GOT3 (cell line): Measurements from ENCODE around the gene ARHGEF16.

ENCODE experiments used
- DNase-seq: peaks from one replicate; lab custom pipeline; 2025; ENCODE audit warnings: mixed read lengths; lab: John Stamatoyannopoulos, UW

The ARHGEF16 gene

DNA sequence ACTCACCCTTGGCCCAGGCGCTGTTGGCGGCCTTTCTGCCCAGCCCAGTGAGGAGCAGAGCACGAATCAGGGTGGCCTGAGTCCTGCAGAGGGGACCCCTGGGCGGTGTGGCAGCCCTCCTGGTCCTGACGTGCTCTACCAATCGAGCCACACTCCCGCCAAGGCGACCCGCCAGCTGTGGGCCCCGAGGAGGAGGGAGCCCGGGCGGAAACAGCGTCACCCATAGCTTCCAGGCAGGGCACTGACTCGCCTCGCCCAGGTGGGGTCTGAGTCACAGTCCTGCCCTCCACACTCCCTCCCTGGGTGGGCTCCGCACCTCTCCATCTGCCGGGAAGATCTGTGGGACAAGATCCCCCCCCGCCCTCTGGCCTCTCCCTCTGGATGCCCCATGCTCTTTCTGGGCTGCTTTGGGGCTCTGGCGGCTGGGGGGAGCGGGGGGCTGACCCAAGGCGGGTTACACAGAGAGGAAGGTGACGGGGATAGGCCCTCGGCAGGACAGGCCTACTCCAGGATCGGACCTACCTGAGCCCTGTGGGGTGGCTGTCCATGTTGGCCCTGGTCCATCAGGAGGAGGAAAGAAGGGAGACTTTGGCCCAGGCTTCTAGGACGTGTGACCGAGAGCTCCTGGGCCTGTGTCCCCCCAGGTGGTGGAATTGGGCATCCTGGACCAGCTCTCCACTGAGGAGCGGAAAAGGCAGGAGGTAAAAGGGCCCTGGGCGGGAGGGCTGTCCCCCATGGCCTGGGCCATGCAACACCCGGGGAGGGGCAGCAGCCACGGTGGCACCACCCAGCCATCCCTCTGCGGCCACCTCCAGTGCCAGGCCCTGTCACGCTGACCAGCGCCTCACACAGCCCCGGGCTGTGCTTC, 14.0 kb downstream of the ARHGEF16 start:
- no peak for DNase-seq

DNA sequence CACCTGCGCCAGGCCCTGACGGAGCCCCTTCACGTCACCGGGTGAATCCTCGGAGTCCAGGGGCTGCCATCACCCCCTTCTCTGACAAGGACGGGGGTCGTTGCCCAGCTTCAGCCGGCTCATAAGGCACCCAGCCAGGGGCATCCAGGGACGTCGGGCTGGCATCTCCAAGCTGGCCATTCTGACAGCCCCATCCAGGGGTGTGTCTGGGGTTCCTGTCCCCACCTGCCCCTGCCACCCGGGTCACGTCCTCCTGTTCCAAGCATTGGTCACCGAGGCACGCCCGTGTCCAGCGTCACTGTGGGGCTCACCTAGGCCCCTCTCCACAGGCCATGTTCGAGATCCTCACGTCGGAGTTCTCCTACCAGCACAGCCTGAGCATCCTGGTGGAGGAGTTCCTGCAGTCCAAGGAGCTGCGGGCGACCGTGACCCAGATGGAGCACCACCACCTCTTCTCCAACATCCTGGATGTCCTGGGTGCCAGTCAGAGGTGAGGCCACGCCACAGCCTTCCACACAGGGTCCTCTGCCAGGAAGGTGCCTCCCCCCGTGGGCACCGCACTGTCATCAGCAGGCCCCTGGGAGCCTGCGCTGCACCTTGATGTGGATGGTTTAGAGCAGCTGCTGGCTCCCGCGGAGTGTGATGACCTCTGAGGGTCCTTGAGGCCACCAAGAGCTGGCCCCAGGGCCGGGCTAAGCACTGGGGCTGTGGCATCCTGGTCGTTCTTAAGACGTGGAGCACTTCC, 14.8 kb downstream of the ARHGEF16 start:
- no peak for DNase-seq

DNA sequence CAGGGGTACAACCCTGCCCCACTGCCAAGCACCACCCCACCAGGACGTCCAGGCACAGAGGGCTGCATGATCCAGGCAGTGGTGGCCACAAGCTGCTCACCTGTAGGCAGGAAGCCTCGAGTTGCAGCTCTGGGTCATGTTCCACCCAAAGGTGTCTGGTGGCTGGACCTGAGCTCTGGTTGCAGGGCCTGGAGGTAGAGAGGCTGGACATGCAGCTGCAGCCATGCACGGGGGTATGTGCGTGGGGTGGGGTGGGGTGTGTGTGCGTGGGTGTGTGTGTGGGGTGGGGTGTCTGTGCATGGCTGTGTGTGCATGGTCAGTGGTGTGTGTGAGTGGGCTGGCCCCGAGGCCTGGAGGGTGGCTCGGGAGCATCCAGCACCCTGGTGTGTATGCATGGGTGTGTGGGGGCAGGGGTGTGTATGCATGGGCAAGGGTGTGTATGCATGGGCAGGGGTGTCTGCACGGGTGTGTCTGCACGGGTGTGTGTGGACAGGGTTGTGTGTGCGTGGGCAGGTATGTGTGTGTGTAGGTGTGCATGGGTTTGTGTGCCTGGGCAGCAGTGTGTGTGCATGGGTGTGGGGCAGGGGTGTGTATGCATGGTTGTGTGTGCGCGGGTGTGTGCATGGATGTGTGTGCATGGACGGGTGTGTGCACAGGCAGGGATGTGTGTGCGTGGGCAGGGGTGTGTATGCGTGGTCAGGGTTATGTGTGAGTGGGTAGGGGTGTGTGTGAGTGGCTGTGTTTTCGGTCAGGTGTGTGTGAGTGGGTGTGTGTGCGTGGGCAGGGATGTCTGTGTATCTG, 15.6 kb downstream of the ARHGEF16 start:
- no peak for DNase-seq

DNA sequence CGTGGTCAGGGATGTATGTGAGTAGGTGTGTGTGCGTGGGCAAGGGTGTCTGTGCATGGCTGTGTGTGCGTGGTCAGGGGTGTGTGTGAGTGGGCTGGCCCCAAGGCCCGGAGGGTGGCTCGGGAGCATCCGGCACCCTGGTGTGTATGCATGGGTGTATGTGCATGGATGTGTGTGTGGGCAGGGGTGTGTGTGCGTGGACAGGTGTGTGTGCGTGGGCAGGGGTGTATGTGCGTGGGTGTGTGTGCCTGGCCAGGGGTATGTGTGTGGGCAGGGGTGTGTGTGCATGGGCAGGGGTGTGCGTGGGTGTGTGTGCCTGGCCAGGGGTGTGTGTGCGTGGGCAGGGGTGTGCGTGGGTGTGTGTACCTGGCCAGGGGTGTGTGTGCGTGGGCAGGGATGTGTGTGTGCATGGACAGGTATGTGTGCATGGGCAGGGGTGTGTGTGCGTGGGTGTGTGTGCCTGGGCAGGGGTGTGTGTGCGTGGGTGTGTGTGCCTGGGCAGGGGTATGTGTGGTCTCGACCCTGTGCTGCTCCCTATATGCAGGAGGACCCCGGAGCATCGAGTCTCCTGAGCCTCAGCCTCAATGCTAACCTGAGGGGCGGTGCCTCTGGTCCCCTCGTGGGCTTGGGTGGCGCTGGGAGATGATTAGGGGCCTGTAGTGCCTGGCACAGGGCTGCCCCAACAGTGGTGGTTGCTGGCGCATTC, 16.3 kb downstream of the ARHGEF16 start:
- no peak for DNase-seq

DNA sequence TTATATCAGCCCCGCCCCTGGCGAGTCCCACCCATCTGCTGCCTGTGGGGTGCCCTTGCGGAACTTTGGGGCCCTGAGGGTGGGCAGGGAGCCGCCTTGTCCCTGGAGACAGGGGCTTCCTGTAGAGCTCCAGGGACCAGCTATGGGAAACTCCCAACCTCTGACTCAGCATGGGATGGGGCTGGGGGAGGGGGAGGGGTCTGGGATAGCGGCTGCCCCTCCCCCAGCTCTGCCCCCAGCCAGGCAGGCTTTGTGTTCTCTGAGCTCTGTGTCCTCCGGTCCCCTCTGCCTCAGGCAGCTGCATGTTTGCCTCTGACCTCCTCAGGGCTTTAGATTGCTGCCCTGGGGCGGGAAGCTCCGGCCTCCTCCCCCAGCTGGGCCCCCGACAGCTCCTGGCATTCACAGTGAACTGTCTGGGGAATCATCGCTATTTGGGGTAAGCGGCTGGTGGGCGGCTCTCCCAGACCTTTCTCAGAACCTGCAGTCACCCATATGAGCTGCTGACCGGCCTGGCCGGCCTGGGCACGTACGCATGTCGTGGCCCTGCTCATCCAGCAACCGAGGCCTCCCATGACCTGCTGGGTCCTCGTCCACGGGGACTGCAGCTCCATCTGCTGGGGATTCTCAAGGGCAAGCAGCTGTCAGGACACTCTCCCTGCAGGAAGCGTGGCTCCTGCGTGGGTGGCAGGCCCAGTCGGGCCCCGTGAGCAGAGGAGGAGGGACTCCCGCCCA, 17.1 kb downstream of the ARHGEF16 start:
- no peak for DNase-seq

DNA sequence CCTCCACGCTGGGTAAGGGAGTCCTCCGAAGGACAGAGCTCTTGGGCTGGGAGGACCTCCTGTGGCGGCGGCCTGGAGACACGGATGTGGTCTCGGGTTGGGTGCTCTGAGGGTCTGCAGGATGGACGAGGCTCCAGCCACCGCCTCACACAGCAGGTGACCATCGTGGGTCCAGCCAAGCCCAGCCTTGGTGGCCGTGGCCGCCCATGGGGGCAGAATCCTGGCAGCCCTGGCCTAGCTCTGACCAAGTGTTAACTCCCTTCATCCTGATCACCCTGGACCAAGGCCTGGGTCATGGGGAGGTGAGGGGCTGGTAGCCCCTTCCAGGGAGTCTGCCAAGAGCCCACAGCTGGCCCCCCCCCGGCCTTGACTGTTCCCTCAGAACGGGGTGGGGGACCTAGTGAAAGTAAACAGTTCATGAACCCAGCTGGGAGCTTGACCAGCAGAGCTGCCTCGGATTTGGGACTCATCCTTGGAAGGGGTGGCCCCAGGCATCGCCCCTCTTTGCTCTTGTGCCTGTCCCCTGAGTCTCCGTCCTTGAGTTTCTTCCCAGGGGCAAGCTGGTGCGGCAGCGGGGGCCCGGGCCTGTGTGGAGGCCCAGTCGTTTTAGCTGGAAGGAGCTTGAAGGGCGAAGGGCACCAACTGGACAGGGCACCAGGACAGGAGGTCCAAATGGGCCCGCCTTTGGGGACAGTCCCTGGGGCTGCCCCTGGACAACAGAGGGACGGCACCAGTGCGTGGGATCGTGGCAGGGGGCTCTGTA, 17.8 kb downstream of the ARHGEF16 start:
- DNase-seq: no peak

DNA sequence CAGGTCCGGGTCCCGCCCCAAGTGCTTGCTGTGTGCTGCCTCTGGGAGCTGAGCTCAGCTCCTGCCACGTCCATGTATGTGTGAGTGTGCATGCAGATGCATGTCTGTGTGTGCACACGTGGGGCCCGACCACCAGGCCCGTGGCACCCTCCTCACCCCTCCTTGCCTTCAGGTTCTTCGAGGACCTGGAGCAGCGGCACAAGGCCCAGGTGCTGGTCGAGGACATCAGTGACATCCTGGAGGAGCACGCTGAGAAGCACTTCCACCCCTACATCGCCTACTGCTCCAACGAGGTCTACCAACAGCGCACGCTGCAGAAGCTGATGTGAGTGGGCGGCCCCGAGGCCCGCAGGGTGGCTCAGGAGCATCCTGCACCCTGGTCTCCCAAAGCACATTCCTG, 18.4 kb downstream of the ARHGEF16 start:
- DNase-seq: no peak

DNA sequence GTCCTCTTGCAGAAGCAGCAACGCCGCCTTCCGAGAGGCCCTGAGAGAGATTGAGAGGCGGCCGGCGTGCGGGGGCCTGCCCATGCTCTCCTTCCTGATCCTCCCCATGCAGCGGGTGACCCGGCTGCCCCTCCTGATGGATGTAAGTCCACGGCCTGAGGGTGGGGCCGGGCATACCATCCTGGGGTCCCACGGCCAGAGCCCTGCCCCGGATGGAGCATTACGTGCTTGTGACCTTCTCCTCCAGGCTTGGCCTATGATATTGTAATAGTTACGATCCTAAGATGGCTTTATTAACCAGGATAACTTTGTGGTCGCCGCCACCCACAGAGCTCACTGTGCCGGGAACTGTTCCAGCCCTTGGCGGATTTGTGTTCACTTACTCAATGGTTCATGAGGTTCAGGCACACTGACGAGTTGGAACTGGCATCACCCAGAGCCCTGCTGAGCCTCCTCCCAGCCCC, 18.9 kb downstream of the ARHGEF16 start:
- peak; percentile 43 for DNase-seq

DNA sequence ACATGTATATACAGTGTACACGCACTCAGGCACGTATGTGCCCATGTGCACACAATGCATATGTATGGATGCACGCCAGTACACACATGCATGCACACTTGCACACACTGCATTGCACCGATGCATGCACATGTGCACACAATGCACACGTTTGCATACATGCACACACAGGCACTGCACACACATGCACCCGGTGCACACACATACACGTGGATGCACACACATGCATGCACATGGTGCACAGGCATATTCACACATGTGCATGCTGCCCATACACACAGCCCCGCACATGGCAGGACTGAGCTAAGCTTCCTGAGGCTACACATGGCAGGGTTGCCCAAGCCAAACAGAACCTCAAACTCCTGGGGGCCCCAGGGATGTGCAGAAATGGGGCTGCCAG, 19.6 kb downstream of the ARHGEF16 start:
- no peak for DNase-seq

DNA sequence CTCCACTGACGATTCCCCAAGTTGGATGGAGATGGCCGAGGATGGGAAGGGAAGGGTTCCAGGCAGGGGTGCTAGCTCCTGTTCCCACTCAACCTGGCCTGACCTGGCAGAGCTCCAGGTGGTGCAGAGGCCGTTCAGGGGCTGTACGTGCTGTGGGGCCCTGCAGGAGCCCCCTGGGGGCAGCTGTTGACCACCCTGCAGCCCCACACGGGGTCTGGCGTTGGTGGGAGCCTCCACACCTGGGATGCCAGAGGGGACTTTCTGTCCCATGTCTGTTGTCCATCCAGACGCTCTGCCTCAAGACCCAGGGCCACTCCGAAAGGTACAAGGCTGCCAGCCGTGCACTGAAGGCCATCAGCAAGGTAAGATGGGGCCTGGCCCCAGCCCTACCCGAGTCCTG, 20.0 kb downstream of the ARHGEF16 start:
- no peak for DNase-seq

DNA sequence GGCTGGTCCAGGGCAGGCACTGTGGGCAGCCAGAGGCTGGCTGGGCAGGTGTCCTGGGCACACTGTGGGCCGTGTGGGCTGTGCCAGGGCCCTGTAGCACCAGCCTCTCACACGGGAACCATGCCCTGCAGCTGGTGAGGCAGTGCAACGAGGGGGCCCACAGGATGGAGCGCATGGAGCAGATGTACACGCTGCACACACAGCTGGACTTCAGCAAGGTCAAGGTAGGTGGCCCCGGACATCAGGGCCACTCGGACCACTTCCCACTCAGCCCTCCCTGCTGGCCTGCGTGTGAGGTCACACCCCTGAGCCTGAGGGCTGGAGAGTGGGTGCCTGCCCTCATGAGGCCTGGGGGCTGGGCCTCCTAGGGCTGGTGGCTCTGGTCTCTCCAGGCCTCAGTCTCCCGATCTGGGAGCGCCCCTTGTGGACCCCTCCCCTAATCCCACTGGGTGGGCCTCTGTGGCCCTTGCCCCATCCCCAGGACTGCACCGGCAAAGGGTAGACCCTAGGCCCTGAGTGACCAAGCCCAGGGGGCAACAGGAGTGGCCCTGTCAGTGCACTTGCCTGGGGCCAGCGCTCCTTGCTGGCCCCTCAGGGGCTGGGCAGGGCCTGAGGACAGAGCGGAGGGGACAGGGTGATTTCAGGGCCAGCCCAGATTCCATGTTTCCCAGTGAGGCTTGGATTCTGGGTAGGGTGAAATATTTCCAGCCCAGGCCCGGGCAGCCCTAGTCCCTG, 21.5 kb downstream of the ARHGEF16 start:
- DNase-seq: no peak

DNA sequence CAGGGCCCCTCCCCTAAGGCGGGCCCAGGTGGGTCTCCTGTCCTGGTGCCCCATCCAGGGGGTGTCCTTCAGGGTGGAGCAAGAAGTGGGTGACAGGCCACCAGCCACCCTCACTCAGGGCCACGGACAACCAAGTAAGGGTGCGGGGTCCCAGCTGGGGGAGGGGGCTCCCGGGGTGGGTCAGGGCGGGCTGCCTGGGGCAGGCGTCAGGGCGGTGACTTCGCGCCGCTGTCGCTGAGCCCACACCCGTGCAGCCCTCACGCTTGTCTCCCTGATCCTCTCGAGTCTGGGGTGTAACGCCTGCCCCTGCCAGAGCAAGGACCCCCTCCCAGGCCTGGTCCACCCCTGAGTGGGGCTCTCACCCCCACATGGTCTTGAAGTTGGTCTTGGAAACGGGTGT, 22.2 kb downstream of the ARHGEF16 start:
- DNase-seq: no peak

DNA sequence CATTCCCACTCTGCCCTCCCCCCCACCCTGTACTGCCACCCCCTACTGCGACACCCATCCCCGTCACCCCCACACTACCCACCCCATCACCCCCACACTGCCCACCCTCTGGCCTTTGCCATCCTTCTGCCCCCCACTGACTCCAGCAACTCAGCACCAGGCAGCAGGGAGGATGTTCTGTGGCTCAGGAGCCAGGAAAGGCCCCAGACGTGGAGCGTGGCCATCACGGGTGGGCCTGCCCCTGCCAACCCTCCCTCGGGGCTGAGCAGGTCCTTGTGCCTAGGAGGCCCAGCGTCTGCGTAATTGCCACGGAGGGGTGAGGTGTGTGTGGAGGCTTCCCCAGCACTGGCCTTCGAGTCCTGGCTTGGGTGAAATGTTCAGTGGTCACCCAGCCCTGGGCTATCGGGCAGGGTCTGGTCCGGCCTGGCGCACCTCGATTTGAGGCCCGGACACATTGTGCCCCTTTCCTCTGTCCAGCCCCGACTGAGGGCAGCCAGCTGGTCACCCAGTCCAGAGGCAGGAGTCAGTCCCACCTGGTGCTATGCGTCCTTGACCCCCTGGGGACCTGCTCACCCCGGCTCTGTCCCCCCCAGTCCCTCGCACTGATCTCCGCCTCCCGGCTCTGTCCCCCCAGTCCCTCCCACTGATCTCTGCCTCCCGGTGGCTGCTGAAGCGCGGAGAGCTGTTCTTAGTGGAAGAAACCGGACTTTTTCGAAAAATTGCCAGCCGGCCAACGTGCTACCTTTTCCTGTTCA, 23.0 kb downstream of the ARHGEF16 start:
- no peak for DNase-seq

DNA sequence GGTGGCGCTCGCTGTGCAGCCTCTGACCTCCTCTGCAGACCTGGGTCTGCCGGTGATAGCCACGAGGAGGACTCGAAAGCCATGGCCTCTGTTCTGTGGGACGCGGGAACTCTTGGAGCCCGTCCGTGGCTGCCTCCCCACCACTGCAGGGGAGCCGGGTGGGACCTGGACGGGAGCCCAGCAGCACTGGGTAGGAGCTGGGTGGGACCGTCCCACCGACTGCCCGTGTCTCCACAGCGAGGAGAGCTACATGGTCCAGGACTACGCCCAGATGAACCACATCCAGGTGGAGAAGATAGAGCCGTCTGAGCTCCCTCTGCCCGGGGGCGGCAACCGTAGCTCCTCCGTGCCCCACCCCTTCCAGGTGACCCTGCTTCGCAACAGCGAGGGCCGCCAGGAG, 23.7 kb downstream of the ARHGEF16 start:
- DNase-seq: no peak

DNA sequence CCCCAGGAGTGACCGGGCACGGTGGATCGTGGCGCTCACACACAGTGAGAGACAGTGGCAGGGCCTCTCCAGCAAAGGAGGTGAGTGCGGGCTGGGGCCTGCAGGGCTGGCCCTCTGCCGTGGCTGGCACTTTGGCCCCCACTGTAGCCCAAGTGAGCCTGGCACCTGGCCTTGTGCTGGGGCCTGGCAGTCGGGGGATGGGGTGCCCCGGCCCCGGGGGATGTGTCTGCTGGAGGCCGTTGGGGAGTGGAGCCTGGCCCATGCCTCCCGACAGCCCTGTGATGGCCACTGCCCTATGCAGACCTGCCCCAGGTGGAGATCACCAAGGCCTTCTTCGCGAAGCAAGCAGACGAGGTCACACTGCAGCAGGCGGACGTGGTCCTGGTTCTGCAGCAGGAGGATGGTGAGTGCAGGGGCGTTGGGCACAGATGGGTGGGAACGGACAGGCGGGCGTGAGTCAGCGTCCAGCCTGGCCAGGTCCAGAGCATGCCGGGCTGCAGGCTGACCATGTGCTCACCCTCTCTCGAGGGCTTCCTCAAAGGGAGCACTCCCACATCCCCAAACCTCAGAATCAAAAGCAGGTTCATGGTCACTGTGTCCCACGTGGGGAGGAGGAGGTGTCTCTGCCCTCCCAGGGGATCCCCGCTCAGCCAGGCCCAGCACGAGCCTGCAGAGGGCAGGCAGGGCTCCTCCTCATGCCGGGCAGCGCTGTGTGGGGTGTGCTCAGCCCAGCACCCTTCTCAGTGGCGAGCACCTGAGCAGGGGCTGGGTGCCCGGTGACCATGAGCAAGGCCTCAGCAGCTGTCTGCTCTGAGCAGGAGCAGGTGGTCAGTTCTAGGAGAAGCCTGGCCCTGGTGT, 25.3 kb downstream of the ARHGEF16 start:
- DNase-seq: no peak

DNA sequence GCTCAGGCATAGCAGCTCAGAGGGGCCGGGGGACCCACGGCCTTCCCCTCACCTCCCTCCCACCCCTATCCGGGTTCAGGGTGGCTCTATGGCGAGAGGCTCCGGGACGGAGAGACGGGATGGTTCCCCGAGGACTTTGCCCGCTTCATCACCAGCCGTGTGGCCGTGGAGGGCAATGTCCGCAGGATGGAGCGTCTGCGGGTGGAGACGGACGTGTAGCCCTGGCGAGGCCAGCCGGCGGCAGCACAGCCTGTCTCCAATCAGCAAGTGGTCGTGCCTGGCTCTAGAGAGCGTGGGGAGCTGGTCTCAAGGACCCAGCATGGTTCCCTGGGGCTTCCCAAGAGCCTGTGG, 25.9 kb downstream of the ARHGEF16 start:
- DNase-seq: no peak

DNA sequence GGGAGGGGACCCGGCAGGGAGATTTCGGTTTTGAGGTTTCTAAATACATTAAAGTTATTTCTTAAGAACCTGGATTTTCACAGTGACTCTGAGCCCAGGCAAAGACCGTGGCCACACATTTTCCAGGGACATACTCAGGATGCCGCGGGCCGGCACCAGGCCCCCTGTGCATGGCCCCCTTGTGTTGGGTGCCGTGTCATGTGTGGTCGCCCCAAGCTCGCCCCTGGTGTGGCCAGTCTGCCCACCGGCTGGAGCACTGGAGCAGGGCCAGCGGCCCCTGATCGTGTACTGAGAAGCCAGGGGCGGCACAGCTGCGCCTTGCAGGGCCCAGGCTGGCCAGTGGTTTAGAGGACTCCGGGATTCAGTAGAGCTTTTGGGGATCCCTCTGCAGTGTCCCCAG, 26.6 kb downstream of the ARHGEF16 start:
- DNase-seq: no peak

DNA sequence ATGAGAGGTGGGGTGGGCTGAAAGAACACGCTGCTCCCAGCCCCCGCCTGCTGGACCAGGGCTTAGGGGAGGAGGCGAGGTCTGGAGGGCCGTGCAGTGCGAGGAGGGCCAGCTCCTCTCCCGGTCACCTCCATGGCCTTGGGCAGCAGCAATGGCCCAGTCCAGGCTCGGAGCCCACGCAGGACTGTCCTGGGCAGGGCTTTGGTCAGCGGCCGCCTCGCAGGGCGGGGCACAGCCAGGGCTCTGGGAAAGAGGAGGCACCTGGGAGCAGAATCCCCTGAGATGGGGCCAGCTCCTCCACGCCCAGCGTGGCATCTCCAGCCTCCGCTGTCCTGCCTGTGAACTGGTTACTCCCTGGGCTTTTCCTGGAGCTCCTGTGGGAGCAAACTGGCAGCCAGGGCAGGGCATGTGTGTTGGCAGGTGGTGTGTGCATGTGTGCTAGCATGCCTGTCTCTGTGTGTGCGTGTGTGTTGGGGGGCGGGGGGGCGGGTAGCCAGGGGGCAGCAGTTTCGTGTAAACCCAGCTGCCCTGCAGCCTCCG, 27.4 kb downstream of the ARHGEF16 start:
- DNase-seq: no peak
